Omental fat pad (tissue), 4 donors: ENCODE results near the gene IL21. TPM values are rescaled to one million over a fixed set of nuclear protein-coding genes. Genes with fewer than 3 reads are reported as not detected.
A peak's percentile ranks its signal among the peaks of the same experiment; 100 is the strongest.

ENCODE experiments used
- ATAC-seq: fragments of 150-250 bp; one replicate; pipeline ENCODE4 v1.9.1; 2016; ENCODE audit warnings: mild to moderate bottlenecking, moderate library complexity; ENCODE audit not compliant: low FRiP score
- DNase-seq: peaks from one replicate; pipeline ENCODE4 v3.0.0-alpha.2; 2019; ENCODE audit warnings: low spot score
- total RNA-seq, 4 donors: library from RNA; depleted of rRNA; stranded (reverse); fragments of >200 nt; gene quantifications; one replicate each; pipeline ENCODE4 v1.1.0, GENCODE V29; 2016
- TF ChIP-seq, protein P1 (sequence below), 3 donors: fragments of 450-650 bp; IDR thresholded peaks; one replicate each; pipeline ENCODE4 v1.5.1; 2016 to 2017; ENCODE audit warnings: antibody characterized with exemption in 3 of 3, mild to moderate bottlenecking in 3 of 3, moderate library complexity in 2 of 3

IL21 gene
- not detected for total RNA-seq

DNA sequence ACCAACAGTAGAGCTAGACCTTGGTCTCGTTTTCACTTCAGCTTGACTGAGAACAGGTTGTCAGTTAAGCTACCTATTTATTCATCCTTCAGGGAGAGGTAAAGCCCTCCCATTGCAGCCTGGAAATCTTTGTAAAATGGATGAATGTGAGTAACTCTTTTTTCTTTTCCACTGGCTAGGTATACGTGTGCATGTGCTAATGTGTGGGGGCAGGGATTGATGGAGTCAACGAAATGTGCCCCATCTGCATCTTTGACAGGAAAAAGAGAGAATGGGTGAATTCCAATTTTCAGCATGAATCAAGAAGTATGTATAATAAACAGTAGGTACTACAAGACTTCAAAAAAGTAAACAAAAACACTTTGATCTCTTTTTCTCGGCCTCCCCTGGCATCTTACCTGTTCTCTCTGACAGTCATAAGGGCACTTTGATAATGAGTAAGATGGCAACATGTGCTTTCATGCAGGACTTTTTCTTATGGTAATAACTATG, at the start of gene IL21:
Gene IL21 (minus strand): TSS at position 51 of the 492 bp plus-strand sequence. CDS start 55 bp downstream, outside the sequence.
- no peak for DNase-seq
- TF ChIP-seq, protein P1, sequence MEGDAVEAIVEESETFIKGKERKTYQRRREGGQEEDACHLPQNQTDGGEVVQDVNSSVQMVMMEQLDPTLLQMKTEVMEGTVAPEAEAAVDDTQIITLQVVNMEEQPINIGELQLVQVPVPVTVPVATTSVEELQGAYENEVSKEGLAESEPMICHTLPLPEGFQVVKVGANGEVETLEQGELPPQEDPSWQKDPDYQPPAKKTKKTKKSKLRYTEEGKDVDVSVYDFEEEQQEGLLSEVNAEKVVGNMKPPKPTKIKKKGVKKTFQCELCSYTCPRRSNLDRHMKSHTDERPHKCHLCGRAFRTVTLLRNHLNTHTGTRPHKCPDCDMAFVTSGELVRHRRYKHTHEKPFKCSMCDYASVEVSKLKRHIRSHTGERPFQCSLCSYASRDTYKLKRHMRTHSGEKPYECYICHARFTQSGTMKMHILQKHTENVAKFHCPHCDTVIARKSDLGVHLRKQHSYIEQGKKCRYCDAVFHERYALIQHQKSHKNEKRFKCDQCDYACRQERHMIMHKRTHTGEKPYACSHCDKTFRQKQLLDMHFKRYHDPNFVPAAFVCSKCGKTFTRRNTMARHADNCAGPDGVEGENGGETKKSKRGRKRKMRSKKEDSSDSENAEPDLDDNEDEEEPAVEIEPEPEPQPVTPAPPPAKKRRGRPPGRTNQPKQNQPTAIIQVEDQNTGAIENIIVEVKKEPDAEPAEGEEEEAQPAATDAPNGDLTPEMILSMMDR (IDR thresholded peaks at IDR 0.05) = no peak
- no peak for ATAC-seq

DNA sequence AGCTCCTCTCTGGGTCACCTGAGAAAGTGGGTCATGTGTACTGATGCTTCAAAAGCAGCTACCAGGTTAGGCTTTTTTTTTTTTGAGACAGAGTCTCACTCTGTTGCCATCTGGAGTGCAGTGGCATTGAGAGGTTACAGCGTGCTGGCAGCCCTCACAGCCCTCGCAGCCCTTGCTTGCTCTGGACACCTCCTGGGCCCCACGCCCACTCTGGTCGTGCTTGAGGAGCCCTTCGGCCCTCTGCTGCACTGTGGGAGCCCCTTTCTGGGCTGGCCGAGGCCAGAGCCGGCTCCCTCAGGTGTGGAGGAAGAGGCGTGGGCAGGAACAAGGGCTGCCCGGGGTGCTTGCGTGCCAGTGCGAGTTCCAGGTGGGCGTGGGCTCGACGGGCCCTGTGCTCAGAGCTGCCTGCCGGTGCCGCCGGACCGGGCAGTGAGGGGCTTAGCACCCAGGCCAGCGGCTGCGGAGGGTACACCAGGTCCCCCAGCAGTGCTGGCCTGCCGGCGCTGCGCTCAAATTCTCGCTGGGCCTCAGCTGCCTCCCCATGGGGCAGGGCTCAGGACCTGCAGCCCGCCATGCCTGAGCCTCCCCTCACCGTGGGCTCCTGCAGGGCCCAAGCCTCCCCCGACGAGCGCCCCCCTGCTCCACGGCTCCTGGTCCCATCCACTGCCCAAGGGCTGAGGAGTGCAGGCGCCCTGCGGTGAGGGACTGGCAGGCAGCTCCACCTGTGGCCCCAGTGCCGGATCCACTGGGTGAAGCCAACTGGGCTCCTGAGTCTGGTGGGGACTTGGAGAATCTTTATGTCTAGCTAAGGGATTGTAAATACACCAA, 49.3 kb upstream of the IL21 start:
- DNase-seq = no peak
- TF ChIP-seq, protein P1 (IDR thresholded peaks at IDR 0.05) = no peak
- ATAC-seq = no peak

DNA sequence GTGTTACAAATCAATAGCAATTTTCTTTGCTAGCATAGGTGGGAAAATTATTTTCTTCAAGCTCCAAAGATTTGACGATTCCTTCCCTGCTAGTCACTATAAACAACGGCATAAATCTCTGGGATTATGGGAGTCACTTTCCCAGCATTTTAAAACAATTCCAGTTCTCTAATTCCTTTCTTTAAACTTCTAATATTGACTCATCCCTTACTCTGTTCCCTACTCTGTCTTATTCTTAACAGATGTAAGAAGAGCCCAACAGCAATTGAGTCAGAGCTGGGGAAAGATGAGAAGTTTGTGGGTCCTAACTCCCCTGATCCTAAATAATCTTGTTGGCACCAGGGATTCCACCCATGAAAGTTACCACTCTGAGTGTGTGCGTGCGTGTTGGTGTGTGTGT, 47.4 kb upstream of the IL21 start:
- no peak for ATAC-seq
- TF ChIP-seq, protein P1 (IDR thresholded peaks at IDR 0.05) = no peak
- no peak for DNase-seq

DNA sequence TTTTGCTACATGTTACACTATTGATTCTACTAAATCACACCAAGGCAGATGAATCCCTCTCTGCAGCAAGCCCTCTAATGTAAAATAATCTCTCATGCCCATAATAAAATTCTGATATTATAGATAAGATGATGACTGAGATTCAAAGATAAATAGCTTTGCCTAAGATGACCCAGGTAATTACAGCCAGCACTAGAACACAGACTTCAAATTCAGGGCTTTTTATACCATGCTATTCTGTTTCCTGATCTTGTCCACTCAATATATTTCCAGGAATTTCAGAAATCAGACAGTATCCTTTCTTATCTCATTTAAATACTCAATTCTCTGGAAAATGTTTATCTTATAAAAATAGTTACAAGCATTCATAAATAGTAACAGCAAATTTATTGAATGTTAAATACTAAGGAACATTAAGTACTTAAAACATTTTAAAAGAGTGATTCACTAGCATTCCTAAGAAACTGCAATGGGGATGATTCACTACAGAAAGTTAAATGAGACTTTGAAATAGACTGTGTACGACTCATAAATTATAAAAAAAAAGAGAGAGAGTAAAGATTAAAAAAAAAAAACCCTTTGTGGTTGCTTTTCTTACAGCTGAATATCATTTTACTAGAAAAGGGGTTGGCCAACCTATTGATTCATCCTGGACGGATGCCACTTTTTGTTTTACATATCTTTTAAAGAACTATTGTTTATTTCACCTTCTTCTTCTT, 45.8 kb upstream of the IL21 start:
- TF ChIP-seq, protein P1 (IDR thresholded peaks at IDR 0.05) = no peak
- no peak for DNase-seq
- peak; percentile 84 for ATAC-seq

DNA sequence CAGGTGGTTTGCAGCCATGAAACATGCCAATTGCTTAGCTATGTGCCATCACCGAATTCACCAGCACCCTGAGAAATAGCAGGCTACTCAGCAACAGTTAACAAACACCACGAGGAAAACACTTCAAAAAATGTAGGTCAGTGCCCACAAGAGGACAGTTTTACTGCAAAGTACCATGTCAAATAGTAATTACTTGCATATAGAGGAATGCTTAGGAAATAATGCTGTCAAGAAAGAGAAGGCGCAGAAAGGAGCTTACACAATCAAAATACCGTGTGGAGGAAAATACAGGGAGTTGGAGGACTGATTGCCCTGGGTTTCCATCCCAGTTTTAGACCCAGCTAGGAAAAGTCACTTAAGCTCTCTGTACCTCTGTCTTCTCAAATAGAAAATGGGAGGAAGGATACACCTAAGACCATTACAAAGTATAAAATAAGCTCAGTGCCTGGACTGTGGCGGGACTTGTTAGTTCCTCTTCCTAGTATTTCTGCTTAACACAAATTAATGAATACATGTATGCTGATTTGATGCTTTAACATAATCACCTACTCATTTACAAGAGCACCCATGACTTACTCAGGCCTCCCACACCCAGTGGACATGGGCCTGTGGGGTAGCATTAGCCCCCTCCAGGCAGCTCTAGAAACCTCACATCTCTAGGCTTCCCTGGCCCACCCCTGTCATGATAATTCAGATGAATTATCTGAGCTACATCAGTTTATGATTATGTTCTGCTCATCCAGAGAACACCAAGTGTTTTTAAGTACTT, 44.5 kb upstream of the IL21 start:
- TF ChIP-seq, protein P1 (IDR thresholded peaks at IDR 0.05) = no peak
- ATAC-seq (peak; percentile 7), DNase-seq (no peak)

DNA sequence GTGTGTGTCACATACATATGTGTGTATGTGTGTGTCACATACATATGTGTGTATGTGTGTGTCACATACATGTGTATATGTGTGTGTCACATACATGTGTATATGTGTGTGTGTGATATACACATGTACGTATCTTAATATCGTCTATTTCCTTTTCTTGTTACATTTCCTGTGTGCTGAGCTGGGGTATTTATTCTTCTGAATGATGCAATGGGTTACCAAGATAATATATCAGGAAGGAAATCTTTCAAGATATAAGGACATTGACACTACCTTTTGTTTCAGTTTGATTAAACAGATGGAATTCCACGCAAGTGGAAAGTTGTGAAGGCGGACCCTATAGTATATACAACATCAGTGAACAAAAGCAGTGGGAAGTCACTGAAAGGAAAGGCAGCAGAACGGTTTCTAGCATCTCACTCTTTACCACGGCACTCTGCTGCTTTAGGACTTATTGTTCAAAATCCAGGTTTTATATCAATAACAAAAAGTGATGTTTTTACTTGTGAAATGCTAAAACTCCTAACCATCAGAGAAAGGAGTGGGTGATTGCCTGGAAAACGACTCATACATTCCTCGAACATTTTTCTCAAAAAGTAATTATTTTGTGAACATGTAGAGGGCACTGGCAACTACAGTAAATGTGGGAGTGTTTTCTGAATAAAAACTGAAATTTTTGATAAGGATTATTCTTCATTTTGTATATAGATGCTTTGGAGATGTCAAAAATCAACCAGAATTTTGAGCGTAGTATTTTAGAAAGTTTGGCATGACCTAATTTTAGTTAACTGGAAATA, 43.1 kb upstream of the IL21 start:
- TF ChIP-seq, protein P1 (IDR thresholded peaks at IDR 0.05) = no peak
- ATAC-seq (peak; percentile 46), DNase-seq (no peak)
